GM12892 (cell line): ENCODE data around the gene IFI30.
"Not testable (repeated sequence)": the region's sequence is repeated elsewhere in the genome, so short reads cannot be mapped to it uniquely, and the experiment has no call there.

ENCODE experiments used
- DNase-seq: peaks from one replicate; pipeline ENCODE4 v3.0.0; 2011; ENCODE audit not compliant: insufficient read length
- FAIRE-seq: peaks from 2 replicates; lab custom pipeline; 2011; peaks lifted over from hg19 to GRCh38; lab: Jason Lieb, UNC
- POLR2A ChIP-seq: IDR thresholded peaks from 2 replicates; pipeline ENCODE4 v1.6.1; 2011; ENCODE audit warnings: low read depth, low read length, control low read depth
- POLR2AphosphoS5 ChIP-seq: IDR thresholded peaks from 2 replicates; pipeline ENCODE4 v1.6.1; 2011; ENCODE audit warnings: low read depth, low read length, control low read depth
- TAF1 ChIP-seq: IDR thresholded peaks from 2 replicates; pipeline ENCODE4 v1.6.1; 2011; ENCODE audit warnings: low read depth, mild to moderate bottlenecking, control low read depth, low read length, borderline replicate concordance

Gene IFI30

GRCh38 chr19:18208098-18208951 lies 34.7 kb downstream of the IFI30 start:
- TF ChIP-seq POLR2AphosphoS5 (no peak), TAF1 (no peak), POLR2A (no peak)
- DNase-seq (no peak), FAIRE-seq (no peak)

- not testable (repeated sequence) for DNase-seq, FAIRE-seq
Observed at GRCh38 chr19:18209912-18210311, 36.3 kb downstream of the IFI30 start.

- FAIRE-seq = no peak
- TF ChIP-seq TAF1 (no peak), POLR2A (no peak), POLR2AphosphoS5 (no peak)
- DNase-seq = no peak
Observed at GRCh38 chr19:18211683-18212082, 38.1 kb downstream of the IFI30 start.

GRCh38 chr19:18214779-18215433 lies 41.3 kb downstream of the IFI30 start:
- FAIRE-seq = no peak
- no peak for DNase-seq
- no peak for TF ChIP-seq TAF1
- TF ChIP-seq POLR2A = no peak
- no peak for TF ChIP-seq POLR2AphosphoS5

- no peak for FAIRE-seq
Observed at GRCh38 chr19:18216789-18217188, 43.2 kb downstream of the IFI30 start.

GRCh38 chr19:18218159-18218558 lies 44.5 kb downstream of the IFI30 start:
- no peak for FAIRE-seq
- no peak for TF ChIP-seq TAF1
- no peak for TF ChIP-seq POLR2A
- no peak for TF ChIP-seq POLR2AphosphoS5

More at GRCh38 chr19:18216789-18217188, 43.2 kb downstream of the IFI30 start:
- TF ChIP-seq POLR2A = no peak
- no peak for TF ChIP-seq POLR2AphosphoS5
- TF ChIP-seq TAF1 = no peak
- DNase-seq = no peak

GRCh38 chr19:18218600-18218999 lies 45.0 kb downstream of the IFI30 start:
- DNase-seq (no peak), FAIRE-seq (no peak)
- TF ChIP-seq POLR2AphosphoS5 (no peak), TAF1 (no peak), POLR2A (no peak)

More at GRCh38 chr19:18218159-18218558, 44.5 kb downstream of the IFI30 start:
- no peak for DNase-seq

- DNase-seq = no peak
- TF ChIP-seq POLR2A (no peak), TAF1 (no peak), POLR2AphosphoS5 (no peak)
- no peak for FAIRE-seq
Observed at GRCh38 chr19:18219911-18220631, 46.5 kb downstream of the IFI30 start.

- TF ChIP-seq TAF1 = no peak
- no peak for TF ChIP-seq POLR2A
- TF ChIP-seq POLR2AphosphoS5 = no peak
- DNase-seq = no peak
- no peak for FAIRE-seq
Observed at GRCh38 chr19:18220632-18221275, 47.1 kb downstream of the IFI30 start.

GRCh38 chr19:18221815-18222725 lies 48.5 kb downstream of the IFI30 start:
- TF ChIP-seq POLR2AphosphoS5 (no peak), POLR2A (no peak), TAF1 (no peak)
- DNase-seq (no peak), FAIRE-seq (no peak)
